Superior temporal gyrus (tissue), 1 donor: ENCODE data around the gene EFNA1.

Experiments
- DNase-seq: peaks from one replicate; pipeline ENCODE4 v3.0.0-alpha.2; 2016; ENCODE audit errors: extremely low spot score

The EFNA1 gene

DNA sequence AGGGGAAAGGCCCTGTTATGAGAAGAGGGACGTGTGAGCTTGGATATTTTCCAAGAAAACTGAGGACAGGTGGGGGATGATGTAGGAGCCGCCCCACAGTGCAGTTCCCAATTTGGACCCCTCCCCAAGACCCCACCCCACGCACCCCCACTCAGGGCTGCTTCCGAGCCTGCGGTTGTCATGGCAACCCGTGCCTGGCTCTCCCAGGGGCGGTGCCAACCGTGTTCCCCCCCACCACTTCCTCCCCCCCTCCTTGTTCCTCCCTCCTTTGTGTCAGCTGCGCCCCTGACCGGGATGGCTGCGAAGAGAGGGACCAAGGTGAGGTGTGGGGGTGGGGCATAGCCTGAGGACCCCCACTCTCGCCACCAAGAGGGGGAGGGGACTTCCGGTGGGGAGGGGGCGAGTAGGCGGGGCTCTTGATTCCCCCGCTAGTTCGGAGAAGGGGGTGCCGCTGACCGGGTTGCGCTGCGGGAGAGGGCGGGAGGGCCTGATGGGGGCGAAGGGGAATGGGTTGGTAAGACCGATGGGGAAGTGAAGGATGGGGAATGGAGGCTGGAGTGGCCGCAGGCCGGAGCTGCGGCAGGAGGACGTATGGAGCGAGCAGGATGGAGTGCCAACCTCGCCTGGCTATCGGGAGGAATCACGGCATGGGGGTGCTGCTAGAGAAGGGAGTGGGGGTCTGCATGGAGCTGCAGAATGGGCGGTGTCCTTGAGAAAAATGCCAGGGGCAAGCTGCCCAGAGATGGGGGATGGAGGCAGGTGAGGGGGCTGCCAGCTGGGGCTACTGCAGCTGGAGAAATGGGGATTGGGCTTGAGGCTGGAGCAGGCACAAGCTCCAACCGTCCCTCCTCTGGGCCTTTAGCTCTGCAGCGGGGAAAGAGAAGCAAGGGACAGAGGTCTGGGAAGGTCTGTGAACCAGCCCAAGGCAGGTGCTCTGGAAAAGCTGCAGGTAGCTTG, 46.9 kb downstream of the EFNA1 start:
- DNase-seq: no peak

DNA sequence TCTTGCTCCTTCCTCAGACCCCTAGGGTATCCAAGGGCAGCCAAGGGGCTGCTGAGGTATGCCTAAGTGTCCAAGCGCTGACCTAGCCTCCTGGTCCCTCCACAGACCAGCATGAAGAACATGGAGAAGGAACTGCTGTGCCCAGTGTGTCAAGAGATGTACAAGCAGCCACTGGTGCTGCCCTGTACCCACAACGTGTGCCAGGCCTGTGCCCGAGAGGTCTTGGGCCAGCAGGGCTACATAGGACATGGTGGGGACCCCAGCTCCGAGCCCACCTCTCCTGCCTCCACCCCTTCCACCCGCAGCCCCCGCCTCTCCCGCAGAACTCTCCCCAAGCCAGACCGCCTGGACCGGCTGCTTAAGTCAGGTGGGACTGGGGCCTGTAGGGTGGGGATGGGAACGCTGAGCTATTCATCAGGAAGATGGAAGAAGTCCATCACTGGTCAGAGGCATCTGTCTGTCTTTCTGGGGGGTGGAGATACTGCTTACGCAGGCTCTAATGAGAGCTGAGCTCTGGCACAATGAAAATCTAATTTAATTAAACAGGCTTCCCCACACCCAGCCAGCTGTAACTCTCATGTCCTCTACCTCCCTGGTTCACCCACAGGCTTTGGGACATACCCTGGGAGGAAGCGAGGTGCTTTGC, 47.7 kb downstream of the EFNA1 start:
- DNase-seq: no peak

DNA sequence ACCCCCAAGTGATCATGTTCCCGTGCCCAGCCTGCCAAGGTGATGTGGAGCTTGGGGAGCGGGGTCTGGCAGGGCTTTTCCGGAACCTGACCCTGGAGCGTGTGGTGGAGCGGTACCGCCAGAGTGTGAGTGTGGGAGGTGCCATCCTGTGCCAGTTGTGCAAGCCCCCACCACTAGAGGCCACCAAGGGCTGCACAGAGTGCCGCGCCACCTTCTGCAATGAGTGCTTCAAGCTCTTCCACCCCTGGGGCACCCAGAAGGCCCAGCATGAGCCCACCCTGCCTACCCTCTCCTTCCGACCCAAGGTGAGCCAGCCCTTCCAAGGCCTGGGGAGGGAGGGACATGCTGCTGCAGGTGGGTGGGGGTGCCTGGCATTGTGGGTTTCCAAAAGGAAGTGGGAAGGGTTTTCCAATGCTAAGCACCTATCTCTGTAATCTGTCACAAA, 48.3 kb downstream of the EFNA1 start:
- DNase-seq: no peak

DNA sequence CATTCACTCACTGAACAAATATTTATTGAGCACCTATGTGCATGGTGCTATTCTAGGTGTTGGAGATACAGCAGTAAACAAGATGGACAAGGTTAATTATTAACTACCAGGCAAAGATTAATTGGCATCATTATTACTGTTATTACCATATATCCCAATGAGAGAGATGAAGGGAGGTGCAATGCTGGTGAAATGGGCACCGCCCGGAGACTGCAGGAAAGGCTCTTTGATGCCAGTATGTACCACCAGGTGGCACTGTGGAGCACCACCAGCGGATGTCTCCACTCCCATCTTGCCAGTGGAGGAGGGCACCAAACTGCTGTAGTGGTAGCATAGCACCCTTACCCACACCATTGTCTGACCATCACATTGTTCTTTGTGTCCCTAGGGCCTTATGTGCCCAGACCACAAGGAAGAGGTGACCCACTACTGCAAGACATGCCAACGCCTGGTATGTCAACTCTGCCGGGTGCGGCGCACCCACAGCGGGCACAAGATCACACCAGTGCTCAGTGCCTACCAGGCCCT, 48.9 kb downstream of the EFNA1 start:
- peak; percentile 93 for DNase-seq

DNA sequence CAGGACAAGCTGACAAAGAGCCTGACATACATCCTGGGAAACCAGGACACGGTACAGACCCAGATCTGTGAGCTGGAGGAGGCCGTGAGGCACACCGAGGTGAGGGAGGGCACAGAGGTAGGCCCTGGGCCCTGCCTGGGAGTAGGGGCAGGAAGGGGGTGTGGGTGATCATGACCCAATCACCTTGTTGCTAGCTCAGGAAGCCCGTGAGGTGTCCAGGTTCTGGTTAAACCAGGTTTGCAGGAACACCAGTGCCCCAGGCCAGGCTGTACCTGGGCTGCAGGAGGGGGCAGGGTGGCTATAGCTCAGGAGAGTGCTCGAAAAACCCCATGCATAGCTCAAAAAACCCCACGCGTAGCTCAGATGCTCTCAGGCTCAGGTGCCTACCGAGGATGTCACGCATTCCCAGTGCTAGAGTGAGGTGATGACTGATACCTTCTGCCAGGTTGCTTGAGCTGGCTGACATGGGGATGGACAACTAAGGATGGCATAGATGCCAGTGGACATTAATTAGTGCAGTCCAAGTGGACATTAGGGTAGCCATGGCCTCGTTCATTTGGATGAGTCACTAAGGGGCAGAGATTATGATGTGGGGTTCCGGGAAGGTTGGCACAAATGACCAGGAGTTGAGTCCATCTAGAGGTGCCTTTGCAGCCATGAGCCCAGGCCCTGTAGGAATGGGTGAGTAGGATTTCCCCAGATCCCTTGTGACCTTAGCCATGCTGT, 49.7 kb downstream of the EFNA1 start:
- DNase-seq: no peak

DNA sequence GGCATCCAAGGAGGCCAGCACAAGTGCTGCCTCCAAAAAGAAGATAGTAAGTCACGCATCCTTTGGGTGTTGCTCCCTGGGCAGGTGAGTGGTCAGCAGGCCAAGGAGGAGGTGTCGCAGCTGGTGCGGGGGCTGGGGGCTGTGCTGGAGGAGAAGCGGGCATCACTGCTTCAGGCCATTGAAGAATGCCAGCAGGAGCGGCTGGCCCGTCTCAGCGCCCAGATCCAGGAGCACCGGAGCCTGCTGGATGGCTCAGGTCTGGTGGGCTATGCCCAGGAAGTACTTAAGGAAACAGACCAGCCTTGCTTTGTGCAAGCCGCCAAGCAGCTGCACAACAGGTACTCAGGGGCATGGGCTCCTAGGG, 50.2 kb downstream of the EFNA1 start:
- DNase-seq: no peak

DNA sequence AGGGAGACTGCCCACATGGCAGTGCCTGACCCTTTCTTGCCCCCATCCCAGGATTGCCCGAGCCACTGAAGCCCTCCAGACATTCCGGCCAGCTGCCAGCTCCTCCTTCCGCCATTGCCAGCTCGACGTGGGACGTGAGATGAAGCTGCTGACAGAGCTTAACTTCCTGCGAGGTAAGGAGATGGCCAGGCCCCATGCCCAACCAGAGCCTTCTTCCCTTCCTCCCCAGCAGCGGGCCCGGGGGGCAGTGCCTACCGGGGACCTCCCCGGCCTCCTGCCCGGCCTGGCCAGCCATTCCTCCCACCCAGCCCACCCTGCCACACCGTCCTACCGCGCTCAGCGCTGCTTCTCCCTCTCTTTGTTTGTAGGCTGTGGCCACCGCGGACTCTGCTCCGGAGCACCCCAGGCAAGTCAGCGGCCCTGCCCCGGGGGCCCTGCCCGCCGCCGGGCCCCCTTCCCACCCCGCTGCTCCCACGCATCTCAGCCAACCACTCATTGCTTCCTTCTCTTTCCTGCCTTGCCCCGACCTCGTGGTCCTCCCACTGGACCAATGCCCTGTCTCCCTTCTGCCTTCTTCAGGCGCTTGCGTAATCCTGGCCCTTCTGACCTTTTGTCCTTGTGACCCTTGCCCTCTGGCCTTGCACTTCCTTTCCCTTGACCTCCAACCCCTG, 50.9 kb downstream of the EFNA1 start:
- DNase-seq: no peak

DNA sequence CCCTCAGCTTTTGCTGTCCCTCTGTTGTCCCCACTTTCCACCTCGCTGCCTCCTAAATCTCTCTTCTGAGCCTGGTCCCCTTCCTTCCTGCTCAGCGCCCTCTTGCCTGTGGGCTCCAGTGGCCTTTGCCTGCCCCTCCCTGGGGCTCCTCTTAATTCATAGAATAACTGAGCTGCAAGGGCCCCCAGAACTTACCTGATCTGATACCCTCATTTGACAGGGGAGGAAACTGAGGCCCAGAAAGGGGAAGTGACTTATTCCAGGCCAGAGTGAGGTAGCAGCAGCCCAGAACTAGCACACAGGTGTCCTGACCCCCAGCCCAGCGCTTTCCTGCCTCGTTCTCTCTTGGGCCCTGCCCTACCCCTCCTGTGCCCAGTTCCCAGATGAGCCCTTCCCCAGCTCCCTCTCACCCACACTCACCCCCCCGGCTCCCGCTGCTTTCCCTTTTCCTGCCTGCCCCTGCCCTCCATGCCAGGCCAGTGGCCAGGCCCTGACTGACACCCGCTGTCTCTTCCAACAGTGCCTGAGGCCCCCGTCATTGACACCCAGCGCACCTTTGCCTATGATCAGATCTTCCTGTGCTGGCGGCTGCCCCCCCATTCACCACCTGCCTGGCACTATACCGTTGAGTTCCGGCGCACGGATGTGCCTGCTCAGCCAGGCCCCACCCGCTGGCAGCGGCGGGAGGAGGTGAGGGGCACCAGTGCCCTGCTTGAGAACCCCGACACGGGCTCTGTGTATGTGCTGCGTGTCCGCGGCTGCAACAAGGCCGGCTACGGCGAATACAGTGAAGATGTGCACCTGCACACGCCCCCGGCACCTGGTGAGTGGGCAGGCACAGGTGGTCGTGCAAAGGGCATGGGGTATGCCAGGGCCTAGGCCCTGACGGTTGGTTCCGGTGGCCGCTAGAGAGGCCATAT, 51.7 kb downstream of the EFNA1 start:
- no peak for DNase-seq

DNA sequence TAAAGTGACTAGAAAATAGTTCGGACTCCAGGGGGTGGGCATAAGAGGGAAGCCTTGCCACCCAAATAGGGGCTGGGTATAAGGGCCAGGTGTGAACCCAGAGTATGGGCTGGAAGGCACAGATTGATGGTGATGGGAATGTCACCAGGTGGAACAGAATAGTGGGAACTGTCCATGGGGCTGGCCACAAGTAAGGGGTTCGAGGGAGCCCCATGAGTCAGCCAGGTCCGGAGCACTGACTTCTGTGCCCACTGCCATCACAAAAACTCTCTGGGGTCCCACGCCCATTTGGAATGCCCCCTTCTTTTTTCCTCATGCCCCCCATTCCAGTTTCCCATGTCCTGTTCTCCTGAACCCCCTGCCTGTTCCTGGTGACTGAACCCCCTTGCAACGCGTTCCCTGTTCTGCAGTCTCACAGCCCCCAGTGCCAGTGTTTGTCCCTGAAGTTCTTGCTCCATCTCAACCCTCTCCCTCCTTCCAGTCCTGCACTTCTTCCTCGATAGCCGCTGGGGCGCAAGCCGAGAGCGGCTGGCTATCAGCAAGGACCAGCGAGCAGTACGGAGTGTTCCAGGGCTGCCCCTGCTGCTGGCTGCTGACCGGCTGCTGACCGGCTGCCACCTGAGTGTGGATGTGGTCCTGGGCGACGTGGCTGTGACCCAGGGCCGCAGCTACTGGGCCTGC, 53.8 kb downstream of the EFNA1 start:
- no peak for DNase-seq

DNA sequence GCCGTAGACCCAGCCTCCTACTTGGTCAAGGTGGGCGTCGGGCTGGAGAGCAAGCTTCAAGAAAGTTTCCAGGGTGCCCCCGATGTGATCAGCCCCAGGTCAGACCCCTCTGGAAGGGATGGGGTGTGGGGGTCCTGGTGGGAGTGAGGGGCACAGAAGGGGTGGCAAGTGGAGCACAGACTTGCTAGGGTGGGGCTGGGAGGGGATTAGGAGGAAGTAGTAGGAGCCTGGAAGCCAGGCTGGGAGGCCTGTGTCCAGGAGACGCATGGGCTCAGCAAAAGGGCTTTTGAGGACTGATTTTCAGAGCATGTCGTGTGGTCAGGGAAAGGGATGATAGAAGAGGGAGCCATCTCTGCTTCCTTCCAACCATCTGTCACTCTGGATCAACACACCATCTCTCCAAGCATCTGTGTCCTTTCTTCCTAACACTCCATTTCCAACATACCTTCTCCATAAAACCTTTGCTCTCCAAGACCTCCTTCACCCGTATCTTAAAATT, 54.4 kb downstream of the EFNA1 start:
- no peak for DNase-seq

DNA sequence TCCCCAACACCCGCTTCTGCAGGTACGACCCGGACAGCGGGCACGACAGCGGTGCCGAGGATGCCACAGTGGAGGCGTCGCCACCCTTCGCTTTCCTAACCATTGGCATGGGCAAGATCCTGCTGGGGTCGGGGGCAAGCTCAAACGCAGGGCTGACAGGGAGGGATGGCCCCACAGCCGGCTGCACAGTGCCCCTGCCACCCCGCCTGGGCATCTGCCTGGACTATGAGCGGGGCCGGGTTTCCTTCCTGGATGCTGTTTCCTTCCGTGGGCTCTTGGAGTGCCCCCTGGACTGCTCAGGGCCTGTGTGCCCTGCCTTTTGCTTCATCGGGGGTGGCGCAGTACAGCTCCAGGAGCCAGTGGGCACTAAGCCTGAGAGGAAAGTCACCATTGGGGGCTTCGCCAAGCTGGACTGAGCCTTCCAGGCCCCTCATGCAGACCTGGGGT, 56.1 kb downstream of the EFNA1 start:
- no peak for DNase-seq

DNA sequence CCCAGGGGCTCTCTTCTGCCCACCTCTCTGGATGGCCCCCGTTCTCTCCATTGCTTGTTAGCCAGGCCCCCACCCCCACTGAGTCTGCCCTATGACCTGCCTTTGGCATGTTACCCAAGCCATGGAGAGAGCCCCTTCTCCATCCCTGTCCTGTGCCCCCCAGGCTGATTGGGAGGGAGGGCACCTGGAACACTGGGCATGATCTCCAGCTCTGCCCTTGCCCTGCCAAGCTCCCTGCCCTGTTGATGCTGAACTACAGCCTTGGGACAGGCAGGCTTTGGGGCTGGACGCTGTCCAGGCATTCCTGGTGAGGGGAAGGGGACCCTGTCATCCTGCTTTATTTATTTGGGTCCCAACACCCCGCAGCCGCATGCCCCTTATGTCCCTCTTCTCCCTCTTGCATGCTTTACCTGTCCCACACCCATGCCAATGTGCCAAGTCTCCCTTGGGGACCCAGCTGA, 56.7 kb downstream of the EFNA1 start:
- no peak for DNase-seq
